Measurements from ENCODE around the gene MAML3.

DNA sequence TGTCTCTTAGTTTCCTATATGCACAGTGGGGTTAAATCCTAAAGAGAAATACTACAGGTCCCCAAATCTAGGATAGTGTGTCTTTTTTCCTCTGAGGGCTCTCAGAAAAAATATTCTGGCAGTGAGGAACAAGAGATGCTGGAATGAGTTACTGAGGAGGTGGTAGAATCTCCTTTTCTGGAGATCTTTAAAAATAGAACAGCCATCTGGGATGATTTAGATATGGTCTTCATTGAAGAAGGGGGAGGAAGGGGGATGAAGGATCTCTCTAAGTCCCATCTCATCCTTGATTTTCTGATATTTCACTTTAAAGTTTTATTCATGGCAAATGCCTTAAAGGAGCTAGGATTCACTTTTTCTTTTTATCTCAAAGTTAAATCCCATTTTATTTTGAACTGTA, 235.0 kb downstream of the MAML3 start:
- TF ChIP-seq REST (IDR thresholded peaks at IDR 0.05; ENCODE audit: insufficient replicate concordance, low read depth) = no peak
- TF ChIP-seq, protein P1, sequence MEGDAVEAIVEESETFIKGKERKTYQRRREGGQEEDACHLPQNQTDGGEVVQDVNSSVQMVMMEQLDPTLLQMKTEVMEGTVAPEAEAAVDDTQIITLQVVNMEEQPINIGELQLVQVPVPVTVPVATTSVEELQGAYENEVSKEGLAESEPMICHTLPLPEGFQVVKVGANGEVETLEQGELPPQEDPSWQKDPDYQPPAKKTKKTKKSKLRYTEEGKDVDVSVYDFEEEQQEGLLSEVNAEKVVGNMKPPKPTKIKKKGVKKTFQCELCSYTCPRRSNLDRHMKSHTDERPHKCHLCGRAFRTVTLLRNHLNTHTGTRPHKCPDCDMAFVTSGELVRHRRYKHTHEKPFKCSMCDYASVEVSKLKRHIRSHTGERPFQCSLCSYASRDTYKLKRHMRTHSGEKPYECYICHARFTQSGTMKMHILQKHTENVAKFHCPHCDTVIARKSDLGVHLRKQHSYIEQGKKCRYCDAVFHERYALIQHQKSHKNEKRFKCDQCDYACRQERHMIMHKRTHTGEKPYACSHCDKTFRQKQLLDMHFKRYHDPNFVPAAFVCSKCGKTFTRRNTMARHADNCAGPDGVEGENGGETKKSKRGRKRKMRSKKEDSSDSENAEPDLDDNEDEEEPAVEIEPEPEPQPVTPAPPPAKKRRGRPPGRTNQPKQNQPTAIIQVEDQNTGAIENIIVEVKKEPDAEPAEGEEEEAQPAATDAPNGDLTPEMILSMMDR (IDR thresholded peaks at IDR 0.05; ENCODE audit: insufficient read depth, low read length) = no peak

All from HL-60 (cell line).